ENCODE measurements around the gene B3GAT1. TPM values are rescaled to one million over a fixed set of nuclear protein-coding genes. Genes with fewer than 3 reads are reported as not detected.

Gene B3GAT1
- total RNA-seq, 1 donor from 2014 or later = 1.9 TPM

- no peak for TF ChIP-seq CTCF (IDR thresholded peaks at IDR 0.05; ENCODE audit: insufficient read depth, low read depth, low read length)
- no peak for TF ChIP-seq EZH2 (IDR thresholded peaks at IDR 0.05; ENCODE audit: insufficient read depth, low read length)
These were observed 41.4 kb upstream of the B3GAT1 start for GRCh38 chr11:134453441-134453840.

DNA sequence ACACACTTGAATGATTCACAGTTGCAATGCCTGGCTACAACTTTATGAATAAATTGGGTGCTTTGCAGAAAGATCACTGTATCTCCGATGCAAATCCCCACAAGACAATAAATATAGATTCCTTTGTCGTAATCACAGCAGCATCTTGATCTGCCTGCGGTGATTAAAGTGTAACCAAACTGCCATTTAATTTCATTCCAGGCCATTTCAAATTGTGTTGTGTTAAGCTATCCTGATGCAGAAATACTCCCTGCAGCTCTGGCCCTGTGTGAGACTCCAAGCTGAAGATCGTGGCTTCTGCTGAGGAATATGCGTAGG lies 40.8 kb upstream of the B3GAT1 start:
- H4K20me1 ChIP-seq (ENCODE audit: insufficient read depth, low read length) = no peaks in the 10 kb centered on the region
- Mint-ChIP-seq H3K4me3 (ENCODE audit: unreplicated experiment) (no peak overlapping the region), H3K9me3 (ENCODE audit: unreplicated experiment) (peaks cover 3% of the 10 kb centered on the region), H3K4me1 (ENCODE audit: low read depth, unreplicated experiment) (no peaks in the 10 kb centered on the region), H3K27ac (ENCODE audit: unreplicated experiment) (no peak overlapping the region), H3K27me3 (ENCODE audit: low read depth, unreplicated experiment) (peaks cover 40% of the 10 kb centered on the region), H3K36me3 (ENCODE audit: low read depth, unreplicated experiment) (peaks cover 2% of the 10 kb centered on the region)
- no peaks in the 10 kb centered on the region for H3K79me2 ChIP-seq (ENCODE audit: insufficient read depth, low read length)
- H3K9ac ChIP-seq (ENCODE audit: low read length) = no peak overlapping the region
- H3K4me3 ChIP-seq (ENCODE audit: insufficient read depth, low read depth, low read length) = no peak overlapping the region
- no peaks in the 10 kb centered on the region for H3K36me3 ChIP-seq (ENCODE audit: insufficient read depth, low read length)
- TF ChIP-seq EZH2 (IDR thresholded peaks at IDR 0.05; ENCODE audit: insufficient read depth, low read length) (no peak), CTCF (IDR thresholded peaks at IDR 0.05; ENCODE audit: insufficient read depth, low read depth, low read length) (no peak)
- peaks cover 12% of the 10 kb centered on the region for H3K9me3 ChIP-seq (ENCODE audit: insufficient read depth, low read depth, low read length)
- no peaks in the 10 kb centered on the region for H3K27me3 ChIP-seq (ENCODE audit: insufficient read depth, low read length)
- H3K27ac ChIP-seq (ENCODE audit: low read depth, low read length) = no peak overlapping the region
- H2AFZ ChIP-seq (ENCODE audit: low read depth, low read length) = no peak overlapping the region
- no peaks in the 10 kb centered on the region for H3K4me1 ChIP-seq (ENCODE audit: insufficient read depth, low read length)
- no peak for FAIRE-seq
- no peak overlapping the region for H3K4me2 ChIP-seq (ENCODE audit: low read length)
- DNase-seq (ENCODE audit: low read depth) = no peak

More at GRCh38 chr11:134453441-134453840, 41.4 kb upstream of the B3GAT1 start:
- Histone ChIP-seq H3K27ac (ENCODE audit: low read depth, low read length) (no peak overlapping the region), H3K9me3 (ENCODE audit: insufficient read depth, low read depth, low read length) (peaks cover 12% of the 10 kb centered on the region), H3K27me3 (ENCODE audit: insufficient read depth, low read length) (no peaks in the 10 kb centered on the region), H3K36me3 (ENCODE audit: insufficient read depth, low read length) (no peaks in the 10 kb centered on the region), H3K9ac (ENCODE audit: low read length) (no peak overlapping the region), H4K20me1 (ENCODE audit: insufficient read depth, low read length) (no peaks in the 10 kb centered on the region), H2AFZ (ENCODE audit: low read depth, low read length) (no peak overlapping the region), H3K79me2 (ENCODE audit: insufficient read depth, low read length) (no peaks in the 10 kb centered on the region), H3K4me2 (ENCODE audit: low read length) (no peak overlapping the region), H3K4me1 (ENCODE audit: insufficient read depth, low read length) (no peaks in the 10 kb centered on the region), H3K4me3 (ENCODE audit: insufficient read depth, low read depth, low read length) (no peak overlapping the region)
- Mint-ChIP-seq H3K27ac (ENCODE audit: unreplicated experiment) (no peak overlapping the region), H3K4me3 (ENCODE audit: unreplicated experiment) (no peak overlapping the region), H3K9me3 (ENCODE audit: unreplicated experiment) (peaks cover 7% of the 10 kb centered on the region), H3K36me3 (ENCODE audit: low read depth, unreplicated experiment) (peaks cover 4% of the 10 kb centered on the region), H3K4me1 (ENCODE audit: low read depth, unreplicated experiment) (no peaks in the 10 kb centered on the region), H3K27me3 (ENCODE audit: low read depth, unreplicated experiment) (peaks cover 36% of the 10 kb centered on the region)
- DNase-seq (ENCODE audit: low read depth) = no peak
- FAIRE-seq = no peak

GRCh38 chr11:134452026-134452837 lies 40.2 kb upstream of the B3GAT1 start:
- Mint-ChIP-seq H3K36me3 (ENCODE audit: low read depth, unreplicated experiment) (peaks cover 2% of the 10 kb centered on the region), H3K27me3 (ENCODE audit: low read depth, unreplicated experiment) (peaks cover 40% of the 10 kb centered on the region), H3K4me1 (ENCODE audit: low read depth, unreplicated experiment) (no peaks in the 10 kb centered on the region), H3K9me3 (ENCODE audit: unreplicated experiment) (peaks cover 3% of the 10 kb centered on the region), H3K4me3 (ENCODE audit: unreplicated experiment) (no peak overlapping the region), H3K27ac (ENCODE audit: unreplicated experiment) (no peak overlapping the region)
- no peaks in the 10 kb centered on the region for H3K79me2 ChIP-seq (ENCODE audit: insufficient read depth, low read length)
- DNase-seq (ENCODE audit: low read depth) (no peak), FAIRE-seq (no peak)
- H3K27me3 ChIP-seq (ENCODE audit: insufficient read depth, low read length) = no peaks in the 10 kb centered on the region
- H3K36me3 ChIP-seq (ENCODE audit: insufficient read depth, low read length) = no peaks in the 10 kb centered on the region
- no peak overlapping the region for H3K27ac ChIP-seq (ENCODE audit: low read depth, low read length)
- no peaks in the 10 kb centered on the region for H4K20me1 ChIP-seq (ENCODE audit: insufficient read depth, low read length)
- no peak overlapping the region for H3K4me2 ChIP-seq (ENCODE audit: low read length)
- H2AFZ ChIP-seq (ENCODE audit: low read depth, low read length) = no peak overlapping the region
- no peak overlapping the region for H3K9ac ChIP-seq (ENCODE audit: low read length)
- no peak overlapping the region for H3K4me3 ChIP-seq (ENCODE audit: insufficient read depth, low read depth, low read length)
- H3K9me3 ChIP-seq (ENCODE audit: insufficient read depth, low read depth, low read length) = peaks cover 12% of the 10 kb centered on the region
- TF ChIP-seq EZH2 (IDR thresholded peaks at IDR 0.05; ENCODE audit: insufficient read depth, low read length) = no peak
- H3K4me1 ChIP-seq (ENCODE audit: insufficient read depth, low read length) = no peaks in the 10 kb centered on the region
